Activated CD4-positive, alpha-beta memory T cell treated with anti-CD3 and anti-CD28 coated beads, Interleukin-2, amount 10 ng/mL, durations not matched to agents 7 days and 5 days (primary cell): ENCODE data around the gene LIMK1. TPM values are rescaled to one million over a fixed set of nuclear protein-coding genes. Genes with fewer than 3 reads are reported as not detected.

ENCODE experiments used
- CTCF ChIA-PET: fragments of 350-600 bp; sonication (Branson Sonifier 250); formaldehyde crosslinking; loops from one replicate; lab custom pipeline; 2021; ENCODE audit warnings: antibody characterized with exemption, inconsistent platforms; lab: Charles Lee
- POLR2A ChIA-PET: fragments of 350-600 bp; sonication (Branson Sonifier 250); formaldehyde crosslinking; loops from one replicate; lab custom pipeline; 2021; ENCODE audit warnings: antibody characterized with exemption; lab: Charles Lee
- DNase-seq: peaks from one replicate; pipeline ENCODE4 v3.0.0-alpha.2; 2020
- H3K27ac Mint-ChIP-seq: one replicate; pipeline ENCODE4 v1.8.0; 2021; ENCODE audit warnings: mild to moderate bottlenecking, mixed read lengths
- H3K27me3 Mint-ChIP-seq: one replicate; pipeline ENCODE4 v1.8.0; 2021; ENCODE audit warnings: mixed read lengths
- H3K36me3 Mint-ChIP-seq: one replicate; pipeline ENCODE4 v1.8.0; 2021; ENCODE audit warnings: low read depth, mixed read lengths
- H3K4me1 Mint-ChIP-seq: one replicate; pipeline ENCODE4 v1.8.0; 2021; ENCODE audit warnings: mixed read lengths
- H3K4me3 Mint-ChIP-seq: one replicate; pipeline ENCODE4 v1.8.0; 2021; ENCODE audit warnings: mild to moderate bottlenecking, mixed read lengths
- H3K9me3 Mint-ChIP-seq: one replicate; pipeline ENCODE4 v1.8.0; 2021; ENCODE audit warnings: mixed read lengths
- total RNA-seq, 2 experiments: library from RNA; stranded (reverse); gene quantifications; one replicate each; pipeline ENCODE4 v1.2.3, GENCODE V29; 2021

The LIMK1 gene
- total RNA-seq, 2 experiments from 2014 or later, result 22.5 to 26.1 TPM

DNA sequence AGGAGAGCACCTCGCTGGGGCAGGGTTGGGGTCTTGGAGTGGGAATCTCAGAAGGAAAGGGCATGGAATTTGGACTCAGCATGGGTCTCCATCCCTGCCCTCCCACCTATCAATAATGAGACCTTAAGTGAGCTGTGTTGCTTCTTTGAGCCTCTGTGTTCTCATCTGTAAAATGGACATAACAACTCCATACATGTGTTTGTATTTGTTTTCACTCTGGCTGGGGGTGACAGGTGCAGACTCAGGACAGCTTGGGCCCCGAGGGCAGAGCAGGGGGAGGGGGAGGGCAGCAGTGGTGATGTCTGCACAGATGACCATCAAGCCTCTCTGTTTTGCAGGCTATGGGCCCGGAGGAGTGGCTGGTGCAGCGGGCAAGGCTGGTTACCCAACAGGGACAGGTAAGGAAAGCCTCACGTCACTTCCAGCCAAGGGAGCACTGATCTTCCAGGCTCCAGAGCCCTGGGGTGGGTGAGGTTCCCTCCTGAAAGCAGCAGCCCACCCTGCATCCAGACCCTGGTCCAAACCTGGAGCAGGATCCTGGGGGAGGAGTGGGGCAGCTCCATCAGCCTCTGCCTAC is 35.7 kb upstream of the LIMK1 start:
- Mint-ChIP-seq H3K27me3 (no peaks in the 10 kb centered on the region), H3K9me3 (no peaks in the 10 kb centered on the region), H3K4me1 (no peaks in the 10 kb centered on the region), H3K36me3 (no peaks in the 10 kb centered on the region), H3K4me3 (no peak overlapping the region), H3K27ac (no peak overlapping the region)
- ChIA-PET POLR2A (no interaction called here), CTCF (no interaction called here)
- no peak for DNase-seq

DNA sequence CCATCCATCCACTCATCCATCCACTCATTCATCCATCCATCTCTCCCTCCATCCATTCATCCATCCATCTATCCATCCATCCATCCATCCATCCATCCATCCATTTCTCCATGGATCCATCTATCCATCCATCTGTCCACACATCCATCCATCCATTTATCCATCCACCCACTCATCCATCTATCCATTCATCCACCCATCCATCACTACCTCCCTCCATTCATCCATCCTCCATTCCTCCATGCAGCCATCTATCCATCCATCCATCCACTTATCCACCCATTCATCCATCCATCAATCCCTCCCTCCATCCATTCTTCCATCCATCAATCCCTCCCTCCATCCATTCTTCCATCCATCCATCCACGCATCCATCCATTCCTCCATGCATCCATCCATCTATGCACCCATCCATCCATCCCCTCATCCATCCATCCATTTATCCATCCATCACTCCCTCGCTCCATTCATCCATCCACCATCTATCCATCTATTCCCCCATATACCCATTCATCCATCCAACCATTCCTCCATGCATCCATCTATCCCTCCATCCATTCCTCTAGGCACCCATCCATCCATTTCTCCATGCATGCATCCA is 34.5 kb upstream of the LIMK1 start:
- Mint-ChIP-seq H3K27ac (no peak overlapping the region), H3K27me3 (no peaks in the 10 kb centered on the region), H3K36me3 (no peaks in the 10 kb centered on the region), H3K4me1 (no peaks in the 10 kb centered on the region), H3K4me3 (no peak overlapping the region), H3K9me3 (no peaks in the 10 kb centered on the region)
- no peak for DNase-seq
- POLR2A ChIA-PET, result no interaction called here
- CTCF ChIA-PET, result no interaction called here

DNA sequence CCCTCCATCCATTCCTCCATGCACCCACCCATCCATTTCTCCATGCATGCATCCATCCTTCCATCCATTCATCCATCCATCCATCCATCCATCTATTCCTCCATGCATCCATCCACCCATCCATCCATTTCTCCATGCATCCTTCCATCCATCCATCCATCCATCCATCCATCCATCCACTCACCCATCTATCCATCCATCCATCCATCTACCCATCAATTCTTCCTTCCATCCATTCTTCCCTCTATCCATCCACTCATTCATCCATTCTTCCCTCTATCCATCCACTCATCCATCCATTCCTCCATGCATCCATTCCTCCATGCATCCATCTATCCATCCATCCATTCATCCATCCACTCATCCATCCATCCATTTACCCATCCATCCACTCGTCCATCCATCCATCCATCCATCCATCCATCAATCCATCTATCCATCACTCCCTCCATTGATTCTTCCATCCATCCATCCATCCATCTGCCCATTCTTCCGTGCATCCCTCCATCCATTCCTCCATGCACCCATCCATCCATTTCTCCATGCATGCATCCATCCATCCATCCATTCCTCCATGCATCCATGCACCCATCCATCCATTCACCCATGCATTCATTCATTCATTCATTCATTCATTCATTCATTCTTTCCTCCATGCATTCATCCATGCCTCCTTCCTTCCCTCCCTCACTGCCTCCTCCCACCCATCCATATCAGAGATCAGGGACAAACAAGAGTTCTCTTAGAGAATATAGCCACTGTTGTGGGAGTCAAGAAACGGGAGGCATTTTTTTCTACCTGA is 33.4 kb upstream of the LIMK1 start:
- no peaks in the 10 kb centered on the region for H3K9me3 Mint-ChIP-seq
- no peak for DNase-seq
- H3K27ac Mint-ChIP-seq, result no peak overlapping the region
- H3K27me3 Mint-ChIP-seq, result no peaks in the 10 kb centered on the region
- CTCF ChIA-PET, result no interaction called here
- no peaks in the 10 kb centered on the region for H3K4me1 Mint-ChIP-seq
- POLR2A ChIA-PET, result no interaction called here
- H3K4me3 Mint-ChIP-seq, result no peak overlapping the region
- H3K36me3 Mint-ChIP-seq, result no peaks in the 10 kb centered on the region

DNA sequence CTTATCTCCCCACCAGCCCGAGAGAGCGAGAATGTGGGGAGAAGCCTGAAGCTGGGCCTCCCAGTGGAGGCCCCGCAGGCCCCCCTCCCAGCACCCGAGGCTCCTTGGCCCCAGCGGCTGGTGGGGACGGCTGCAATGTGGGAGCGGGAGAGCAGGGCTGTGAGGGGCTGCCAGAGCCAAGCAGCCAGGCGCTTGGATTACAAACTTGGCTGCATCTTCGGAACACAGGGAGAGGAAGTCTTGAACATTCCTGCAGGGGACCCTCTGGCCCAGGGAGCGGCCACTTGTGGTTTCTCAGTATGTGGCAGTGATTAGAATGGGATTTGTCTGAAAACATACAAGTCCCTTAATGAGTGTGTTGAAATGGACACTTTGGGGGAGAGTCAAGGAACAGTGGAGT is 32.4 kb upstream of the LIMK1 start:
- POLR2A ChIA-PET, result no interaction called here

DNA sequence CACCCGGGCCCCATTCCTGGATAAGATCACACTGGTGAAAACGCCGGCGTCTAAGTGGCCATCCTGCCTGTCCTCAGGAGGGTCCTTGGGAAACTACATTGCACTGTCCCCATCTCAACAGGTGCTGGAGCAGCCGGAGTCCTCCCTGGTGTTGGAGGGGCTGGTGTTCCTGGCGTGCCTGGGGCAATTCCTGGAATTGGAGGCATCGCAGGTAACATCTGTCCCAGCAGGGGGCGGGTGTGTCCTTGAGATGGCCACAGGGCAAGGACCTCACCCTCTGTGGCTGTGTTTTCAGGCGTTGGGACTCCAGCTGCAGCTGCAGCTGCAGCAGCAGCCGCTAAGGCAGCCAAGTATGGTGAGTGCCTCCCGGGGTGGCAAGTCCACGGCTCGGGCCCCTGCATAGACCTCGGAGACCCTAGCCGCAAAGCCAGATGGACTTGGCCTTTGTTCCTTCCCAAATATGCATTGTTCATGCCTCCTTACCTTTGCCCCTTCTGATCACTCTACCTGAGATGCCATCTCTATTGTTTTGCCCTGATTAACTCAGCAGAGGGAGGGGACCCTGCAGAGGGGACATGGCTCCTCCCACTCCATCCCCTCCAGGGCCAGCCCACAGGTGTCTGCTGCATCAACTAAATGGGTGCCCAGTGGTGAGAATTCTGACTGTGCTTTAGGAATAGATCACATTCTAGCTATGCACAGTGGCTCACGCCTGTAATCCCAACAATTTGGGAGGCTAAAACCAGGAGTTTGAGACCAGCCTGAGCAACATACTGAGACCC is 31.8 kb upstream of the LIMK1 start:
- Mint-ChIP-seq H3K4me1 (no peaks in the 10 kb centered on the region), H3K27ac (no peak overlapping the region), H3K4me3 (no peak overlapping the region), H3K27me3 (no peaks in the 10 kb centered on the region), H3K36me3 (no peaks in the 10 kb centered on the region), H3K9me3 (no peaks in the 10 kb centered on the region)
- CTCF ChIA-PET, result no interaction called here
- no peak for DNase-seq
- POLR2A ChIA-PET, result no interaction called here

More for the DNA sequence above, 32.4 kb upstream of the LIMK1 start:
- Mint-ChIP-seq H3K27me3 (no peaks in the 10 kb centered on the region), H3K36me3 (no peaks in the 10 kb centered on the region), H3K9me3 (no peaks in the 10 kb centered on the region), H3K27ac (no peak overlapping the region), H3K4me1 (no peaks in the 10 kb centered on the region), H3K4me3 (no peak overlapping the region)
- CTCF ChIA-PET, result no interaction called here
- no peak for DNase-seq

DNA sequence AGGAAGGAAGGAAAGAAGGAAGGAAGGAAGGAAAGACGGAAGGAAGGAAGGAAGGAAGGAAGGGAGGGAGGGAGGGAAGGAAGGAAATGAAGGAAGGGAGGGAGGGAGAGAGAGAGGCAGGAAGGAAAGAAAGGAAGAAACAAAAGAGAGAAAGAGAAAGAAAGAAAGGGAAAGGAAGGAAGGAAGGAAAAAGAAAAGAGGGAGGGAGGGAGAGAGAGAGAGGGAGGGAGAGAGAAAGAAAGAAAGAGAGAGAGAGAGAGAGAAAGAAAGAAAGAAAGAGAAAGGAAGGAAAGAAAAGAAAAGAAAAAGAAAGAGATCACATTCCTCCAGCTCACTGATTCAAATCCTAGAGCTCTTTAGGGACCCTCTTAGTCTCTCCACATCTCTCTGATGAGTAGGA is 31.0 kb upstream of the LIMK1 start:
- Mint-ChIP-seq H3K4me1 (no peaks in the 10 kb centered on the region), H3K36me3 (no peaks in the 10 kb centered on the region), H3K27me3 (no peaks in the 10 kb centered on the region), H3K4me3 (no peak overlapping the region), H3K9me3 (no peaks in the 10 kb centered on the region), H3K27ac (no peak overlapping the region)
- DNase-seq, result no peak
- POLR2A ChIA-PET, result interaction anchor here (1.1 kb wide), 1 partner anchor 121 kb away, joined by 3 read pairs; the partner anchor contains the start of gene EIF4H
- CTCF ChIA-PET, result no interaction called here

DNA sequence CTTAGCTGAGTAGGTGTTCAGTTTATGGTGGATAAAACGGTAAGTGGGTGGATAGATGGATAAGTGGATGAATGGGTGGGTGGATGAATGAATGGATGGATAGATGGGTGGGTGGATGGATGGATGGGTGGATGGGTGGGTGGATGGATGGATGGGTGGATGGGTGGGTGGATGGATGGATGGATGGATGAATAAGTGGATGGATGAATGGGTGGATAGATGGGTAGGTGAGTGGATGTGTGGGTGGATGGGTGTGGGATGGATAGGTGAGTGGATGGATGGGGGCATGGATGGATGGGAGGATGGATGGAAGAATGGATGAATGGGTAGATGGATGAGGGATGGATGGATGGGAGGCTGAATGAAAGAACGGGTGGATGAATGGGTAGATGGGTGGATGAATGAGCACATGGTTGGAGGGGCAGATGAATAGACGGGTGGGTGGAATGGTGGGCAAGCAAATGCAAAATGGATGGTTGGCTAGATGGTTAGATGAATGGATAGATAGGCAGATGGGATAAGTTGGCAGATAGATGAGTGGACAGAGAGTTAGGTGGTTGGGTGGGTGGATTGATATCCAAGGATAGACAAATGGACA is 29.9 kb upstream of the LIMK1 start:
- Mint-ChIP-seq H3K9me3 (no peaks in the 10 kb centered on the region), H3K4me1 (no peaks in the 10 kb centered on the region), H3K27ac (no peak overlapping the region), H3K36me3 (no peaks in the 10 kb centered on the region), H3K4me3 (no peak overlapping the region), H3K27me3 (peaks cover 8% of the 10 kb centered on the region)
- CTCF ChIA-PET, result no interaction called here
- no peak for DNase-seq
- POLR2A ChIA-PET, result interaction anchor here (1.1 kb wide), 1 partner anchor 120 kb away, joined by 3 read pairs; the partner anchor contains the start of gene EIF4H

DNA sequence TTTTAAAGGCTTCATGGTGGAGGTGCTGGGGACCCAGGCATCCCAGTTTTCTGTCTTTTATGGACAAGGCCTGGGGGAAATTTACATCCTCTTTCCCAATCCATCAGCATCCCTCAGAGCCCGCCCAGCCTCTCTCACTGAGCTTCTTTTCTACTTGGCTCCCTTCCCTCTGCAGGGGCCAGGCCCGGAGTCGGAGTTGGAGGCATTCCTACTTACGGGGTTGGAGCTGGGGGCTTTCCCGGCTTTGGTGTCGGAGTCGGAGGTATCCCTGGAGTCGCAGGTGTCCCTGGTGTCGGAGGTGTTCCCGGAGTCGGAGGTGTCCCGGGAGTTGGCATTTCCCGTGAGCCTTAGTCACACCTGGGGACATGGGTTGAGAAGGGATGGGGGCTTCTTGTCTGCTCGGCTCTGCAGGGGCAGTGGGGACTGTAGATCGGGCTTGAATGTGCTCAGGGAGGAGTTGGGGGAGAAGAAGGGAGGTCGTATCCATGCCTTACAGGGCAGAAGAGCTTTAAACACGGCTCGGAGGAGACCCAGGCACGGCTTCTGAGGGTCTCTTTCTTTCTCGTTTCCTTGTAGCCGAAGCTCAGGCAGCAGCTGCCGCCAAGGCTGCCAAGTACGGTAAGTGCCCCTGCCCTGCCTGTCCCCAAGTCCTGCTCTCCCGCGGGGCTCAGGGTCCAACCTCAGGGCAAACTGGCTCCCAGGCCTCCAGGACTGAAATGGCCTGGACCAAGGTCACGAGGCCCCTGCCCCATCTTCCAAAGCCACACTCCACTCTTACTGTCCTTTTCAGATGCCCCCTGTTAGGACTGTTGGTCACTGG is 27.3 kb upstream of the LIMK1 start:
- ChIA-PET CTCF (interaction anchor here (1.0 kb wide), 1 partner anchor 30 kb away, joined by 3 read pairs; no protein-coding TSS in a partner anchor), POLR2A (no interaction called here)
- Mint-ChIP-seq H3K4me1 (no peaks in the 10 kb centered on the region), H3K4me3 (no peak overlapping the region), H3K27ac (no peak overlapping the region), H3K36me3 (no peaks in the 10 kb centered on the region), H3K27me3 (peaks cover 10% of the 10 kb centered on the region), H3K9me3 (no peaks in the 10 kb centered on the region)
- DNase-seq, result no peak

DNA sequence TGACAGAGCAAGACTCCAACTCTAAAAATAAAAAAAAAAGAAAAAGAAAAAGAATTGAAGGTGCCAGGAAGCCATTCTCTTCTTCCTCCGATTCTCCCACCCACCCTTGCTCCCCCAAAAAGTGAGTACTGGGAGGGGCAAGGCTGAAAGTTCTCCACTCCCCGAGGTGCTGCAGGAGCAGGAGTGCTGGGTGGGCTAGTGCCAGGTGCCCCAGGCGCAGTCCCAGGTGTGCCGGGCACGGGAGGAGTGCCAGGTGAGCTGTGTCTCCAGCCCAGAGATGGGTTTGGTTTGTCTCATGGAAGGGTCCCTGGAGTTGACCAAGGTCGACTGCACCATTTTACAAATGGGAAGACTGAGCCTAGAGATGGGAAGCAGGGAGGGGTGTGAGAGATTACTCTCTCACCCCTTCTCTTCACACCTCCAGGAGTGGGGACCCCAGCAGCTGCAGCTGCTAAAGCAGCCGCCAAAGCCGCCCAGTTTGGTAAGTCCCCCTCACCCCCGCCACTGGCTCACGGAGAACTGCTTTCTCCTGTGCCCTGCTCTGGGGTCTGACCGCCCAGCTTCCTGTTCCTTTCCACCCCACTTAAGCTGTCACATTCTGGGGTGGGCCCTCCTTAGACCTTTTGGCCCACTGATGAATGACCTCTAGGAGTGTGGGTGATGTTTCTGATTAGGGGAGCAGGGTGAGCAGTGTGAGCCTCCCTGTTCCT is 26.2 kb upstream of the LIMK1 start:
- Mint-ChIP-seq H3K4me1 (peaks cover 6% of the 10 kb centered on the region), H3K27me3 (peaks cover 10% of the 10 kb centered on the region), H3K4me3 (no peak overlapping the region), H3K27ac (no peak overlapping the region), H3K9me3 (no peaks in the 10 kb centered on the region), H3K36me3 (no peaks in the 10 kb centered on the region)
- ChIA-PET CTCF (interaction anchor here (1.0 to 1.8 kb wide), 2 partner anchors 11 to 31 kb away, joined by 3 to 5 read pairs; no protein-coding TSS in a partner anchor), POLR2A (no interaction called here)
- DNase-seq, result no peak

DNA sequence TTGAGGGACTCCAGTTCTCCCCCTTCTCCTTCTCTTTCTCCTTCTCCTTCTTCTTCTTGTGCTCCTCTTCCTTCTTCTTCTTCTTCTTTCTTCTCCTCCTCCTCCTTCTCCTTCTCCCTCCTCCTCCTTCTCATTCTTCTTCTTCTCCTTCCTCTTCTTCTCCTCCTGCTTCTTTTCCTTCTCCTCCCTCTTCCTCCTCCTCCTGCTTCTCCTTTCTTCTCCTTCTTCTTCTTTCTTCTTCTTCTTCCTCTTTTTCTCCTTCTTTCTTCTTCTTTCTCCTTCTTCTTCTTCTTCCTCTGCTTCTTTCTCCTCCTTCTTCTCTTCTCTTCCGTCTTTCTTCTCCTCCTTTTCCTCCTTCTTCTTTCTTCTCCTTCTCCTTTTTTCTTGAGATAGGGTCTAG is 25.6 kb upstream of the LIMK1 start:
- Mint-ChIP-seq H3K4me3 (no peak overlapping the region), H3K27me3 (peaks cover 10% of the 10 kb centered on the region), H3K4me1 (peaks cover 9% of the 10 kb centered on the region), H3K9me3 (no peaks in the 10 kb centered on the region), H3K27ac (no peak overlapping the region), H3K36me3 (no peaks in the 10 kb centered on the region)
- ChIA-PET POLR2A (interaction anchor here (0.7 kb wide), 1 partner anchor 55 kb away, joined by 3 read pairs; no protein-coding TSS in a partner anchor), CTCF (interaction anchor here (0.7 to 1.8 kb wide), 3 partner anchors 10 to 149 kb away, joined by 3 to 5 read pairs (median 4); no protein-coding TSS in a partner anchor)
- DNase-seq, result no peak

DNA sequence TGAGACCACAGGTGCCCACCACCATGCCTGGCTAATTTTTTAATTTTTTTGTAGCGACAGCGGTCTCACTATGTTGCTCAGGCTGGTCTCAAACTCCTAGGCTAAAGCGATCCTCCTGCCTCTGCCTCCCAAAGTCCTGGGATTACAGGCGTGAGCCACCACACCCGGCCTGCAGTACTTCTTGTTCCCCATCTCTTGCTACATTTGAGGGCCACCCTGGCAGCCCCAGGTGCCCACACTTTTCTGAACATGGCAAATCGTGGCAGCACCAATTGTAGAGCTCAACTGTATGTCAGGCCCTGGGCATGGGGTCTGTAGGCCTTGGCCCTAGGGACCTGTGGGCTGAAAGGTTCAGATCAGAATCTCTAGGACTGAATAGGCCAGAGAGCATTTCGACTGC is 25.1 kb upstream of the LIMK1 start:
- no peak for DNase-seq
- CTCF ChIA-PET, result interaction anchor here (0.7 to 1.8 kb wide), 3 partner anchors 10 to 148 kb away, joined by 3 to 5 read pairs (median 4); no protein-coding TSS in a partner anchor
- H3K27ac Mint-ChIP-seq, result no peak overlapping the region
- peaks cover 10% of the 10 kb centered on the region for H3K4me1 Mint-ChIP-seq
- POLR2A ChIA-PET, result interaction anchor here (0.7 kb wide), 1 partner anchor 56 kb away, joined by 3 read pairs; no protein-coding TSS in a partner anchor
- peaks cover 10% of the 10 kb centered on the region for H3K27me3 Mint-ChIP-seq
- H3K4me3 Mint-ChIP-seq, result no peak overlapping the region
- H3K36me3 Mint-ChIP-seq, result no peaks in the 10 kb centered on the region
- no peaks in the 10 kb centered on the region for H3K9me3 Mint-ChIP-seq
